ENCODE measurements around the gene ADGRF4.

The ADGRF4 gene

GRCh38 chr6:47661960-47662359, 36.4 kb upstream of the ADGRF4 start:
- no peak for TF ChIP-seq CTCF (conservative IDR thresholded peaks at IDR 0.05; ENCODE audit: low read length)
- DNase-seq (ENCODE audit: low read depth), result no peak
- no peak overlapping the region for H3K4me3 ChIP-seq (ENCODE audit: low read length)

GRCh38 chr6:47663462-47664216, 34.7 kb upstream of the ADGRF4 start:
- DNase-seq (ENCODE audit: low read depth), result no peak
- no peak for TF ChIP-seq CTCF (conservative IDR thresholded peaks at IDR 0.05; ENCODE audit: low read length)
- H3K4me3 ChIP-seq (ENCODE audit: low read length), result no peak overlapping the region

DNA sequence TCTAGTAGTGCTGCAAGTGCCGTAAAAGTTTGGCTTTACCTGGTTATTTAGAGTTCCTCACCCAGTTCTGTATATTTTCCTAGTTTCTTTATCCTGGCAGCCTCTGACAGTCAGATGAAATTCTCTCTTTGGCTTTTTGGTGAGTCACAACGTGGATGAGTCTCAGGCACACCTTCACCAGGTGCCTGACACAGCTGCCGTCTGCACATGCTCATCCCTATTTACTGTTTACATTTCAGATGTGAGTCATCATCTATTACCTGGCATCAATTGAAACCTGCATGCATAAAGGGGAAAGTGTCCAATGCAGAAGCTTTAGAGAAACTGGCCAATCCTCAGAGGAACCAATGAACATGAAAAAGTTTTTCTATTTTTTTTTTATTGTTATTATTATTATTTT, 33.3 kb upstream of the ADGRF4 start:
- H3K4me3 ChIP-seq (ENCODE audit: low read length), result no peak overlapping the region
- DNase-seq (ENCODE audit: low read depth), result no peak
- no peak for TF ChIP-seq CTCF (conservative IDR thresholded peaks at IDR 0.05; ENCODE audit: low read length)

GRCh38 chr6:47669684-47670513, 28.5 kb upstream of the ADGRF4 start:
- TF ChIP-seq CTCF (conservative IDR thresholded peaks at IDR 0.05; ENCODE audit: low read length), result no peak
- DNase-seq (ENCODE audit: low read depth), result peak; percentile 13
- H3K4me3 ChIP-seq (ENCODE audit: low read length), result no peak overlapping the region

- H3K4me3 ChIP-seq (ENCODE audit: low read length), result no peak overlapping the region
- TF ChIP-seq CTCF (conservative IDR thresholded peaks at IDR 0.05; ENCODE audit: low read length), result no peak
- DNase-seq (ENCODE audit: low read depth), result no peak
These were observed 27.5 kb upstream of the ADGRF4 start for GRCh38 chr6:47670851-47671250.

- no peak overlapping the region for H3K4me3 ChIP-seq (ENCODE audit: low read length)
- no peak for DNase-seq (ENCODE audit: low read depth)
- TF ChIP-seq CTCF (conservative IDR thresholded peaks at IDR 0.05; ENCODE audit: low read length), result no peak
These were observed 26.6 kb upstream of the ADGRF4 start for GRCh38 chr6:47671777-47672176.

DNA sequence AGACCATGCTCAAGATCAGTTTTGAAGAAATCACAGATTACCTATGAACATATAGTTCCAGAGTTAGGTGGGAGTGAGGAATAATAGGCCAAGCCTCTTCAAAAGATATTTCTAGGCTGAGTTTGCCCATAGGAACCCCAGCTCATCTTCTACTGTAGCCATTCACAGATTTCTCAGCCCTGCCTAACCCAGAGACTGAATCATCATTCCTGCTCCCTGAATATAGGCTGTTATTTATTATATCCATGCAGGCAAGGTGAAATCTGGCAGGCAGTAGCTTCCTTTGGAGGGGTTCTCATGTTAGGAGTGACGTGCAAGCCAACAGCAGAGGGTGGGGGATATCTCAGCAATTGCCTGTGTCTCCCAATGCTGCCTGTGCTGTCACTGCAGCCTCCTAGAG, 25.6 kb upstream of the ADGRF4 start:
- DNase-seq (ENCODE audit: low read depth), result no peak
- no peak for TF ChIP-seq CTCF (conservative IDR thresholded peaks at IDR 0.05; ENCODE audit: low read length)

More for the DNA sequence above, 25.6 kb upstream of the ADGRF4 start:
- no peak overlapping the region for H3K4me3 ChIP-seq (ENCODE audit: low read length)

Data from AG10803 (cell line).